H9 (cell line): ENCODE data around the gene TSSK6. TPM values are rescaled to one million over a fixed set of nuclear protein-coding genes. Genes with fewer than 3 reads are reported as not detected.

Source experiments
- DNase-seq: peaks from one replicate; pipeline ENCODE4 v3.0.0-alpha.2; 2017
- H2AFZ ChIP-seq: one replicate; pipeline ENCODE4 v1.6.1; 2013; ENCODE audit warnings: mild to moderate bottlenecking, low read length, control low read depth, moderate library complexity
- H2AK5ac ChIP-seq: 2 replicates; pipeline ENCODE4 v1.6.1; 2013; ENCODE audit warnings: low read length, control low read depth, mixed read lengths; ENCODE audit not compliant: insufficient read length
- H2BK120ac ChIP-seq: one replicate; pipeline ENCODE4 v1.6.1; 2013; ENCODE audit warnings: low read depth, mild to moderate bottlenecking, low read length, control low read depth, inconsistent platforms; ENCODE audit not compliant: poor library complexity, severe bottlenecking
- H2BK12ac ChIP-seq: 2 replicates; pipeline ENCODE4 v1.6.1; 2013; ENCODE audit warnings: low read length, control low read depth, mixed read lengths, low read depth; ENCODE audit not compliant: insufficient read length
- H2BK15ac ChIP-seq: 2 replicates; pipeline ENCODE4 v1.6.1; 2013; ENCODE audit warnings: low read depth, low read length, control low read depth
- H2BK20ac ChIP-seq: one replicate; pipeline ENCODE4 v1.6.1; 2013; ENCODE audit warnings: low read depth, mild to moderate bottlenecking, low read length, control low read depth, inconsistent platforms; ENCODE audit not compliant: poor library complexity, severe bottlenecking
- H2BK5ac ChIP-seq: 2 replicates; pipeline ENCODE4 v1.6.1; 2013; ENCODE audit warnings: low read length, control low read depth, mixed read lengths; ENCODE audit not compliant: insufficient read length
- H3K14ac ChIP-seq: 2 replicates; pipeline ENCODE4 v1.6.1; 2013; ENCODE audit warnings: low read length, control low read depth; ENCODE audit not compliant: insufficient read depth
- H3K18ac ChIP-seq: 2 replicates; pipeline ENCODE4 v1.6.1; 2013; ENCODE audit warnings: low read depth, mild to moderate bottlenecking, mixed read lengths, low read length, control low read depth; ENCODE audit not compliant: insufficient read length
- H3K23ac ChIP-seq: 2 replicates; pipeline ENCODE4 v1.6.1; 2013; ENCODE audit warnings: low read length, control low read depth, mixed read lengths, low read depth; ENCODE audit not compliant: insufficient read length
- H3K23me2 ChIP-seq: 2 replicates; pipeline ENCODE4 v1.6.1; 2013; ENCODE audit warnings: low read depth, mild to moderate bottlenecking, mixed read lengths, low read length, control low read depth; ENCODE audit not compliant: insufficient read length, poor library complexity, severe bottlenecking
- H3K27ac ChIP-seq: 2 replicates; pipeline ENCODE4 v1.5.1; 2013; ENCODE audit warnings: low read length, control low read depth, mixed read lengths, low read depth; ENCODE audit not compliant: insufficient read length
- H3K27me3 ChIP-seq: 2 replicates; pipeline ENCODE4 v1.6.1; 2013; ENCODE audit warnings: low read length, control low read depth, inconsistent platforms; ENCODE audit not compliant: insufficient read depth
- H3K4ac ChIP-seq: 2 replicates; pipeline ENCODE4 v1.6.1; 2013; ENCODE audit warnings: low read depth, mild to moderate bottlenecking, control low read depth, inconsistent platforms, low read length, moderate library complexity
- H3K4me1 ChIP-seq: 2 replicates; pipeline ENCODE4 v1.6.1; 2013; ENCODE audit warnings: low read length, control low read depth, inconsistent platforms; ENCODE audit not compliant: insufficient read depth
- H3K4me2 ChIP-seq: 2 replicates; pipeline ENCODE4 v1.6.1; 2013; ENCODE audit warnings: low read length, control low read depth, mixed read lengths; ENCODE audit not compliant: insufficient read length, insufficient read depth
- H3K56ac ChIP-seq: 2 replicates; pipeline ENCODE4 v1.6.1; 2013; ENCODE audit warnings: low read depth, mild to moderate bottlenecking, mixed read lengths, low read length, control low read depth; ENCODE audit not compliant: insufficient read length
- H3K79me1 ChIP-seq: 2 replicates; pipeline ENCODE4 v1.6.1; 2013; ENCODE audit warnings: low read depth, mild to moderate bottlenecking, moderate library complexity, low read length, control low read depth, inconsistent platforms; ENCODE audit not compliant: insufficient read depth, poor library complexity, severe bottlenecking
- H3K79me2 ChIP-seq: 2 replicates; pipeline ENCODE4 v1.6.1; 2013; ENCODE audit warnings: low read length, control low read depth, inconsistent platforms; ENCODE audit not compliant: insufficient read depth
- H3K9ac ChIP-seq: 2 replicates; pipeline ENCODE4 v1.6.1; 2013; ENCODE audit warnings: low read length, control low read depth, mixed read lengths; ENCODE audit not compliant: insufficient read length; ENCODE audit errors: extremely low read depth
- H3K9me3 ChIP-seq: one replicate; pipeline ENCODE4 v1.6.1; 2013; ENCODE audit warnings: low read depth, low read length, inconsistent platforms; ENCODE audit not compliant: control insufficient read depth
- H3T11ph ChIP-seq: one replicate; pipeline ENCODE4 v1.6.1; 2013; ENCODE audit warnings: mild to moderate bottlenecking, low read length, control low read depth, inconsistent platforms
- H4K20me1 ChIP-seq: one replicate; pipeline ENCODE4 v1.6.1; 2013; ENCODE audit not compliant: control insufficient read depth, insufficient read length, insufficient read depth
- H4K5ac ChIP-seq: 2 replicates; pipeline ENCODE4 v1.6.1; 2013; ENCODE audit warnings: low read depth, mild to moderate bottlenecking, mixed read lengths, low read length, control low read depth; ENCODE audit not compliant: insufficient read length
- H4K8ac ChIP-seq: replicated peaks from 2 replicates; pipeline ENCODE4 v1.6.1; 2013; ENCODE audit warnings: low read length, control low read depth, mixed read lengths, low read depth; ENCODE audit not compliant: insufficient read length
- H4K91ac ChIP-seq: 2 replicates; pipeline ENCODE4 v1.6.1; 2013; ENCODE audit warnings: low read depth, mild to moderate bottlenecking, moderate library complexity, mixed read lengths, low read length, control low read depth; ENCODE audit not compliant: insufficient read length
- H3K27ac Mint-ChIP-seq, 3 experiments: 2 replicates in 2 of 3; 3 replicates in 1 of 3; pipeline ENCODE4 v1.8.0; 2020 to 2021; ENCODE audit warnings: mixed read lengths in 3 of 3, mild to moderate bottlenecking in 1 of 3, moderate library complexity in 1 of 3
- H3K27me3 Mint-ChIP-seq: 2 replicates; pipeline ENCODE4 v1.8.0; 2021; ENCODE audit warnings: low read depth, mild to moderate bottlenecking, moderate library complexity, mixed read lengths
- H3K36me3 Mint-ChIP-seq, 3 experiments: 2 replicates in 2 of 3; 3 replicates in 1 of 3; pipeline ENCODE4 v1.8.0; 2020 to 2021; ENCODE audit warnings: low read depth in 3 of 3, mixed read lengths in 3 of 3; ENCODE audit not compliant: insufficient read depth in 1 of 3
- H3K4me1 Mint-ChIP-seq, 2 experiments: 2 replicates each; pipeline ENCODE4 v1.8.0; 2020; ENCODE audit warnings: mixed read lengths in 2 of 2
- H3K4me3 Mint-ChIP-seq, 2 experiments: 2 replicates in 1 of 2; 3 replicates in 1 of 2; pipeline ENCODE4 v1.8.0; 2020 to 2021; ENCODE audit warnings: mild to moderate bottlenecking in 2 of 2, mixed read lengths in 2 of 2, moderate library complexity in 1 of 2
- H3K9me3 Mint-ChIP-seq, 2 experiments: 2 replicates in 1 of 2; 3 replicates in 1 of 2; pipeline ENCODE4 v1.8.0; 2020; ENCODE audit warnings: mild to moderate bottlenecking in 2 of 2, mixed read lengths in 2 of 2, moderate library complexity in 1 of 2
- WGBS: extraction: QIAGEN DNeasy Blood & Tissue Kit; methylation state at CpG from one replicate; pipeline ENCODE4 v1.1.7; 2013; ENCODE audit warnings: missing lambda C conversion rate, low lambda C conversion rate, mixed read lengths; ENCODE audit not compliant: insufficient read length; ENCODE audit errors: extremely low coverage; 5-methylcytosine and 5-hydroxymethylcytosine counted together
- total RNA-seq: library from RNA; stranded (reverse); gene quantifications from 2 replicates; pipeline ENCODE4 v1.2.1, GENCODE V29; 2021
- TF ChIP-seq, protein P1 (sequence below): fragments of 200-600 bp; sonication (generic); conservative IDR thresholded peaks from 3 replicates; pipeline ENCODE4 v1.8.0; 2021; ENCODE audit warnings: antibody characterized with exemption, mild to moderate bottlenecking

Gene TSSK6
- total RNA-seq, 1 experiment from 2014 or later = 2.6 TPM

DNA sequence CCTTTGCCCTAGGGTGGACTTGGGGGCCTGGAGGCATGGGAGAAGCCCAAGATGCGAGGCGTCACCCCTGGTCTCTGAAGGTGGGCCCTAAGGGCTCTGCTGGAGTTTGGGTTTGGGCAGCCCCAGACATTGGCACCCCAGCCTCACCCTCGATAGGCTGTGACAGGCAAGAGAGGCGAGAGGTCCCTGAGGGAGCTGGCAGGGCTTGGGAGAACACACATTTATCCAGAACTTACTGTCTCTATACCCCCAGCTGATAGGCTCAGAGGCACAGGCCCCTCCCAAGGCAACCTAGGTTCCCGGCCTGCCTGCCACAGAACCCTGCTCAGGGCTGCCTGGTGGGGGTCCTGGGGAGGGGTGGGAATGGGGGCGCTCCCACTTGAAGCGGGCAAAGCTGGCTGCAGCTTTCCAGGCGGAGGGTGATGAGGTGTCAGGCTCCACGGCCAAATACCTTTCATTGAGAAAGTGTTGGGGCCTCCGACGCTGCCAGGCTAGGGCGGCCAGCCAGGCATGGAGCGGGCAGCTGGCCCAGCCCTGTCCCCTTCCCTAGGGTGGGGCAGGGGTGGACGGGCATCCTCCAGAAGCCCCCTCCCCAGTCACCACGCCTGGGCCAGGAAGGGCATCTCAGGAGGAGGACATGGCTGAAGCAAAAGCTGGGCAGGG lies 32.5 kb upstream of the TSSK6 start:
- H3K4me2 ChIP-seq = no peak overlapping the region
- no CpG with 5 or more reads among the region's 15 CpGs for whole genome bisulfite sequencing
- no peak overlapping the region for H3T11ph ChIP-seq
- H2BK12ac ChIP-seq = no peak overlapping the region
- no peak overlapping the region; the same call in 1 of the 2 replicates for H3K14ac ChIP-seq
- H3K27ac Mint-ChIP-seq = no peak overlapping the region
- no peak overlapping the region for H3K18ac ChIP-seq
- no peaks in the 10 kb centered on the region; a peak in 1 of 7 replicates for H3K36me3 Mint-ChIP-seq
- no peak overlapping the region for H3K9ac ChIP-seq
- H4K20me1 ChIP-seq = no peaks in the 10 kb centered on the region
- H3K23me2 ChIP-seq = no peaks in the 10 kb centered on the region
- no peak overlapping the region for H4K91ac ChIP-seq
- H3K9me3 ChIP-seq = no peaks in the 10 kb centered on the region
- H3K56ac ChIP-seq = no peak overlapping the region
- no peak overlapping the region for H3K4me3 Mint-ChIP-seq
- peaks cover 3% of the 10 kb centered on the region; the same call in 1 of the 2 replicates for H3K27me3 Mint-ChIP-seq
- TF ChIP-seq, protein P1, sequence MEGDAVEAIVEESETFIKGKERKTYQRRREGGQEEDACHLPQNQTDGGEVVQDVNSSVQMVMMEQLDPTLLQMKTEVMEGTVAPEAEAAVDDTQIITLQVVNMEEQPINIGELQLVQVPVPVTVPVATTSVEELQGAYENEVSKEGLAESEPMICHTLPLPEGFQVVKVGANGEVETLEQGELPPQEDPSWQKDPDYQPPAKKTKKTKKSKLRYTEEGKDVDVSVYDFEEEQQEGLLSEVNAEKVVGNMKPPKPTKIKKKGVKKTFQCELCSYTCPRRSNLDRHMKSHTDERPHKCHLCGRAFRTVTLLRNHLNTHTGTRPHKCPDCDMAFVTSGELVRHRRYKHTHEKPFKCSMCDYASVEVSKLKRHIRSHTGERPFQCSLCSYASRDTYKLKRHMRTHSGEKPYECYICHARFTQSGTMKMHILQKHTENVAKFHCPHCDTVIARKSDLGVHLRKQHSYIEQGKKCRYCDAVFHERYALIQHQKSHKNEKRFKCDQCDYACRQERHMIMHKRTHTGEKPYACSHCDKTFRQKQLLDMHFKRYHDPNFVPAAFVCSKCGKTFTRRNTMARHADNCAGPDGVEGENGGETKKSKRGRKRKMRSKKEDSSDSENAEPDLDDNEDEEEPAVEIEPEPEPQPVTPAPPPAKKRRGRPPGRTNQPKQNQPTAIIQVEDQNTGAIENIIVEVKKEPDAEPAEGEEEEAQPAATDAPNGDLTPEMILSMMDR = no peak
- peaks cover 0 to 8% of the 10 kb centered on the region in 2 experiments; a peak in 1 of 4 replicates for H3K4me1 Mint-ChIP-seq
- no peak overlapping the region for H3K27ac ChIP-seq
- H3K4me1 ChIP-seq = no peaks in the 10 kb centered on the region
- H3K4ac ChIP-seq = no peak overlapping the region
- H4K5ac ChIP-seq = no peak overlapping the region
- H2AFZ ChIP-seq = no peak overlapping the region
- H3K79me1 ChIP-seq = no peaks in the 10 kb centered on the region
- H2BK20ac ChIP-seq = no peak overlapping the region
- H2BK120ac ChIP-seq = no peak overlapping the region
- H3K27me3 ChIP-seq = no peaks in the 10 kb centered on the region
- H3K79me2 ChIP-seq = no peaks in the 10 kb centered on the region
- no peak overlapping the region for H3K23ac ChIP-seq
- no peak for DNase-seq
- H2BK5ac ChIP-seq = no peak overlapping the region
- no peak overlapping the region for H2AK5ac ChIP-seq
- H2BK15ac ChIP-seq = no peak overlapping the region
- H4K8ac ChIP-seq = no peak overlapping the region
- H3K9me3 Mint-ChIP-seq = no peaks in the 10 kb centered on the region; a peak in 1 of 5 replicates
